Hair follicle dermal papilla cell (primary cell): ENCODE data around the gene ERI3. TPM values are rescaled to one million over a fixed set of nuclear protein-coding genes. Genes with fewer than 3 reads are reported as not detected.

Experiments used
- small RNA-seq: library from RNA; depleted of rRNA; stranded (forward); fragments of <200 nt; gene quantifications from one replicate; pipeline ENCODE3, GENCODE V24; 2012
- total RNA-seq: library from RNA; depleted of rRNA; stranded (reverse); fragments of >200 nt; gene quantifications from 2 replicates; pipeline ENCODE4 v1.2.3, GENCODE V29; 2012

Gene ERI3
- 61.2 and 61.3 TPM in 2 replicates for total RNA-seq

DNA sequence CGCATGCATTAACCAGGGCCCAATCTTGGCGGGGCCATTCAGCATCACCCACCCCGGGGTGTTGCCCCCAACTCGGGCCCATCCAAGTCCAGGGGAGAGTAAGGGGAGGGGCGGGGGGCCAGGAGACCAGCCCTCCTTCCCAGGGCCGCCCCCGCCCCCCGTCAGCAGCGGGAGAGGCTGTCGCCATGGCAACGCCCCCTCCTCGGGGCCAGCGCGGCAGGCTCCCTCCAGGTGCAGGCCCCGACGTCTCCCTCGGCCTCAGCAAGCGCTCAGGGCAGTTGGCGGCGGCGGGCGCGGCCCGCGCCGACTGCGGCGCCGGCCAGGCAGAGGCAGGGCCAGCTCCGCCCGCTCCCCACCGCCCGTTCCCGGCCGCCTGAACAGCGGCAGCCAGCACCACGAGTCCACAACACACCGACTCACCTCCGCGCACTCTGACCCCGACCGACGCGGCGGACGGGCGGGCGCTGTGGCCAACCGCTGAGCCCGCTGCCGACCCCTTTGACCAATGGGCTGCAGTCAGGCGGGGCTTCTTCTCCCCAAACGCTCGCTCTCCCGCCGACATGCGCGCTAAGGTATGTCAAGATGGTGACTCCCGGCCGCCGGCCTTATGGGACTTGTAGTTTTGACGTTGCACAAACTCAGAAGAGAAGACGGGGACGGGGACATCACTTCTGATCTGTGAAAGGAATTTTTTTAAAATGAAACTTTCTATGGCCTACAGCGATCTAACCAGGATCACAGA lies at the start of gene ERI3:
ERI3 (minus strand) TSS at position 418 of the 742 bp plus-strand sequence; CDS start at position 187, 231 bp downstream.

GRCh38 chr1:44213222-44214112 lies 141.6 kb downstream of the ERI3 start, which contains the start of gene DMAP1:
Gene DMAP1, plus strand, starts transcription at chr1:44213471. Its CDS starts 283 bp downstream, at chr1:44213754.

Small RNAs within 50 kb of the gene (small RNA-seq; reads per million reads assigned to genes)
- gene AL035417.1: not detected
- gene RNU6-369P: not detected

Other genes with a start within 250 kb of the ERI3 start
- 0.16 TPM in 1 of 2 replicates, not detected in the other for gene KLF17, start 236.4 kb downstream of the ERI3 start, total RNA-seq
- gene KLF18, start 213.6 kb downstream of the ERI3 start, total RNA-seq: not detected in 2 replicates
- gene DMAP1, start 141.8 kb downstream of the ERI3 start, total RNA-seq: 22.2 and 27.7 TPM in 2 replicates
- gene RNF220, start 50.0 kb upstream of the ERI3 start, total RNA-seq: 59.3 and 69.8 TPM in 2 replicates